ENCODE data around the gene FAM25G. TPM values are rescaled to one million over a fixed set of nuclear protein-coding genes. Genes with fewer than 3 reads are reported as not detected.

The FAM25G gene
- total RNA-seq, 1 experiment from 2014 or later = not detected

DNA sequence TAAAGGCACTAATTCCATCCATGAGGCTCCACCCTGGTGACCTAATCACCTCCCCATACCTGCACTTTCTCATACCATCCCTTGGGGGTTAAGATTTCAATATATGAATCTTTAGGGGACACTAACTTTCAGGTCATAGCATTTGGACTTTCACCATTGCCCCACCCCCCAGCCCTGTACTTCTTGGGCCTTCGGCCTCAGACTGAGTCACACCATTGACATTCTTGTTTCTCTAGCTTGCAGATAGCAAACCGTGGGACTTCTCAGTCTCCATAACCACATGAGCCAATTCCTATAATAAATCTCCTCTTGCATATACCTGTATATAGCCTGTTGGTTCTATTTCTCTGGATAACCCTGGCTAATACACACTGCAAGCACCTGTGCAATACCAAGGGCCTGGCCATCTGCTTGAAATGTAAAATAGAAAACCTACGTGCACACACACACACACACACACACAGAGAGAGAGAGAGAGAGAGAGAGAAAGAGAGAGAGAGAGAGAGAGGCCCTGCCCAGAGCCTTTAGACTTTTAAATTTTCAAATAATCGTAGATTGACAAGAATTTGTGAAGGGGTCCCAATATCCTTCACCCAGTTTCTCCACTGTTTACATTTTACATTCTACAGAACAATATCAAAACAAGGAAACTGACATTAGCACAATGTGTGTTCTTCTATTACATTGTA lies 32.9 kb downstream of the FAM25G start:
- POLR2A ChIA-PET = interaction anchor here (0.7 kb wide), 1 partner anchor 135 kb away, joined by 3 read pairs; no protein-coding TSS in a partner anchor
- CTCF ChIA-PET = interaction anchor here (0.6 kb wide), 1 partner anchor 19 kb away, joined by 3 read pairs; no protein-coding TSS in a partner anchor
- no peaks in the 10 kb centered on the region for H3K36me3 Mint-ChIP-seq (ENCODE audit: insufficient read depth, unreplicated experiment)
- peaks cover 22% of the 10 kb centered on the region for H3K4me1 Mint-ChIP-seq (ENCODE audit: insufficient read depth, unreplicated experiment)
- no TSS peak for BruUV-seq (replicated peaks)
- H3K27me3 Mint-ChIP-seq (ENCODE audit: insufficient read depth, unreplicated experiment) = peaks cover 11% of the 10 kb centered on the region
- peak; percentile 67 for DNase-seq (ENCODE audit: unreplicated experiment)
- H3K27ac Mint-ChIP-seq (ENCODE audit: low read depth, unreplicated experiment) = peak overlapping the region; percentile 66
- TF ChIP-seq, protein P1, sequence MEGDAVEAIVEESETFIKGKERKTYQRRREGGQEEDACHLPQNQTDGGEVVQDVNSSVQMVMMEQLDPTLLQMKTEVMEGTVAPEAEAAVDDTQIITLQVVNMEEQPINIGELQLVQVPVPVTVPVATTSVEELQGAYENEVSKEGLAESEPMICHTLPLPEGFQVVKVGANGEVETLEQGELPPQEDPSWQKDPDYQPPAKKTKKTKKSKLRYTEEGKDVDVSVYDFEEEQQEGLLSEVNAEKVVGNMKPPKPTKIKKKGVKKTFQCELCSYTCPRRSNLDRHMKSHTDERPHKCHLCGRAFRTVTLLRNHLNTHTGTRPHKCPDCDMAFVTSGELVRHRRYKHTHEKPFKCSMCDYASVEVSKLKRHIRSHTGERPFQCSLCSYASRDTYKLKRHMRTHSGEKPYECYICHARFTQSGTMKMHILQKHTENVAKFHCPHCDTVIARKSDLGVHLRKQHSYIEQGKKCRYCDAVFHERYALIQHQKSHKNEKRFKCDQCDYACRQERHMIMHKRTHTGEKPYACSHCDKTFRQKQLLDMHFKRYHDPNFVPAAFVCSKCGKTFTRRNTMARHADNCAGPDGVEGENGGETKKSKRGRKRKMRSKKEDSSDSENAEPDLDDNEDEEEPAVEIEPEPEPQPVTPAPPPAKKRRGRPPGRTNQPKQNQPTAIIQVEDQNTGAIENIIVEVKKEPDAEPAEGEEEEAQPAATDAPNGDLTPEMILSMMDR (IDR thresholded peaks at IDR 0.05; ENCODE audit: unreplicated experiment) = no peak
- H3K9me3 Mint-ChIP-seq (ENCODE audit: unreplicated experiment) = no peaks in the 10 kb centered on the region
- intact Hi-C loops (cut with micrococcal nuclease) = no loop called here
- H3K4me3 Mint-ChIP-seq (ENCODE audit: unreplicated experiment) = peak overlapping the region; percentile 20

DNA sequence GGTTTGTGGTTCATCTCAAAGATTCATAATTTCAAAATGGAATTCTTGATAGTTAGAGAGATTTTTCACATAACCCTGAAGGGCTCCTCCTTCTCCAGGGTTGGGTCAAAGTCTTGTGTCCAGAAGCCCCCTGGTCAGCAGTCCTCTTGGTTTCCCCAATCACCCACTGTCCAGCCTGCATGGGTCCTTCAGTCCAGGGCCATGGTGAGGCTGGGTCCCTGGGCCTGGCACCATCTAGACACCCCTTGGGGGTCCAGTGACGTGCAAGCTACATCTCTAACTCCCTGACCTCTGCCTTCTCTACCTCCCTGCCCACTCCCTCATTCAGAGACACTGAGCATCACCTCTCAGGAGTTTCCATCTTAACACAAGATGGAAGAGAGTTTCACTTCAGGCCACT lies 33.7 kb downstream of the FAM25G start:
- DNase-seq (ENCODE audit: unreplicated experiment) = no peak
- ChIA-PET CTCF (interaction anchor here (0.6 kb wide), 1 partner anchor 18 kb away, joined by 3 read pairs; no protein-coding TSS in a partner anchor), POLR2A (no interaction called here)
- TF ChIP-seq, protein P1 (IDR thresholded peaks at IDR 0.05; ENCODE audit: unreplicated experiment) = no peak
- H3K27me3 Mint-ChIP-seq (ENCODE audit: insufficient read depth, unreplicated experiment) = peaks cover 17% of the 10 kb centered on the region
- no TSS peak for BruUV-seq (replicated peaks)
- H3K4me3 Mint-ChIP-seq (ENCODE audit: unreplicated experiment) = no peak overlapping the region
- peaks cover 22% of the 10 kb centered on the region for H3K4me1 Mint-ChIP-seq (ENCODE audit: insufficient read depth, unreplicated experiment)
- H3K27ac Mint-ChIP-seq (ENCODE audit: low read depth, unreplicated experiment) = peak overlapping the region; percentile 66
- intact Hi-C loops (cut with micrococcal nuclease) = no loop called here
- H3K9me3 Mint-ChIP-seq (ENCODE audit: unreplicated experiment) = no peaks in the 10 kb centered on the region
- no peaks in the 10 kb centered on the region for H3K36me3 Mint-ChIP-seq (ENCODE audit: insufficient read depth, unreplicated experiment)

DNA sequence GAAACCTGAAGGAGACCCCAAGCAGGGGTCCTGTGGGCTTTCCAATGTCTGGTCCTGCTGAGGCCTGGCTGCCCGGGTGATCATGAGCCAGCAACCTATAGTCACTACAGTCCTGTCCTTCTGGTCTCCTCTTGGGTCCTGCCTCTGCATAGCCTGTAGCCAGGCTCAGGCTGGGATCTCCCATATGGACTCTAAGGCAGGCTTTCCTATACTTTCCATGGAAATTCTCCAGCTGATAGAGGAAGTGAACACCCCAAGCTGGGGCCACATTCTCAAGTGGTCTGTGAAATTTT lies 34.0 kb downstream of the FAM25G start:
- BruUV-seq (replicated peaks) = no TSS peak
- intact Hi-C loops (cut with micrococcal nuclease) = no loop called here

DNA sequence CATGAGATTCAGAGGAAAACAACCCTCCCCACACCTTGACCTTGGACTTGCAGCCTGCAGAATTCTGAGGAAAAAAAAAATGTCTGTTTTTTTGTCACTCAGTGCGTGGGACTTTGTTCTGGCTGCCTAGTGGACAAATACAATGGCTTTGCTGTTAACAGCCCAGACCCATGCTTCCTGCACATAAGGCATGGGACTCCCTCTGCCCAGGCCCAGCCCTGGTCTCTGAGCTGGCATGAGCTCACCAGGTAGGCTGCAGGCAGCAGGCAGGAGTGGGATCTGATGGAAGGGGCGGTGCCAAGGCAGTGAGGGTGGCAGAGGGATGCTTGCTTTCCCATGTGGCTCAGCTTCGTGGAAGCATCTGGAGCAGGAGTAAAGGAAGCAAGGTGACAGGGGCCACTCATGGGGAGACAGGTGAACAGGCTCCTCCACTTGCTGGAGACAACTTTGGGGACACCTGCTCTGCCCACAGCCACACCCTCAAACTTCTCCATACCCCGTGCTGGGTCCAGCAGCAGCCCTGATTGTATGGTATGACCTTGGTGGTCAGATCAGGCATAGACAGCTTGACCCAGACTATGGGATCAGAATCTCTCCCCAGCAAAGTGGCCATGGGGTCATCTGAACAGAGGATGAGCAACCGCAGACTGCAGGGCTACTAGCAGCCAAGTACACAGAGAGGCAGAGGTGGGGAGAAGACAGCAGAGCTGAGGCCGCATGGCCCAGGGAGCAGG lies 34.5 kb downstream of the FAM25G start:
- no TSS peak for BruUV-seq (replicated peaks)
- no peak overlapping the region for H3K4me3 Mint-ChIP-seq (ENCODE audit: unreplicated experiment)
- no peak for DNase-seq (ENCODE audit: unreplicated experiment)
- TF ChIP-seq, protein P1 (IDR thresholded peaks at IDR 0.05; ENCODE audit: unreplicated experiment) = no peak
- H3K4me1 Mint-ChIP-seq (ENCODE audit: insufficient read depth, unreplicated experiment) = peaks cover 28% of the 10 kb centered on the region
- no peaks in the 10 kb centered on the region for H3K36me3 Mint-ChIP-seq (ENCODE audit: insufficient read depth, unreplicated experiment)
- ChIA-PET CTCF (no interaction called here), POLR2A (no interaction called here)
- H3K27me3 Mint-ChIP-seq (ENCODE audit: insufficient read depth, unreplicated experiment) = peaks cover 17% of the 10 kb centered on the region
- H3K9me3 Mint-ChIP-seq (ENCODE audit: unreplicated experiment) = no peaks in the 10 kb centered on the region
- intact Hi-C loops (cut with micrococcal nuclease) = no loop called here
- no peak overlapping the region for H3K27ac Mint-ChIP-seq (ENCODE audit: low read depth, unreplicated experiment)

More for the DNA sequence above, 34.0 kb downstream of the FAM25G start:
- H3K4me3 Mint-ChIP-seq (ENCODE audit: unreplicated experiment) = no peak overlapping the region
- peaks cover 17% of the 10 kb centered on the region for H3K27me3 Mint-ChIP-seq (ENCODE audit: insufficient read depth, unreplicated experiment)
- ChIA-PET POLR2A (no interaction called here), CTCF (no interaction called here)
- H3K4me1 Mint-ChIP-seq (ENCODE audit: insufficient read depth, unreplicated experiment) = peaks cover 24% of the 10 kb centered on the region
- no peaks in the 10 kb centered on the region for H3K36me3 Mint-ChIP-seq (ENCODE audit: insufficient read depth, unreplicated experiment)
- no peaks in the 10 kb centered on the region for H3K9me3 Mint-ChIP-seq (ENCODE audit: unreplicated experiment)
- DNase-seq (ENCODE audit: unreplicated experiment) = no peak
- TF ChIP-seq, protein P1 (IDR thresholded peaks at IDR 0.05; ENCODE audit: unreplicated experiment) = no peak
- no peak overlapping the region for H3K27ac Mint-ChIP-seq (ENCODE audit: low read depth, unreplicated experiment)
